ENCODE measurements around the gene TARBP2.
A peak's percentile ranks its signal among the peaks of the same experiment; 100 is the strongest.
"Not testable (repeated sequence)": the region's sequence is repeated elsewhere in the genome, so short reads cannot be mapped to it uniquely, and the experiment has no call there.

The TARBP2 gene

DNA sequence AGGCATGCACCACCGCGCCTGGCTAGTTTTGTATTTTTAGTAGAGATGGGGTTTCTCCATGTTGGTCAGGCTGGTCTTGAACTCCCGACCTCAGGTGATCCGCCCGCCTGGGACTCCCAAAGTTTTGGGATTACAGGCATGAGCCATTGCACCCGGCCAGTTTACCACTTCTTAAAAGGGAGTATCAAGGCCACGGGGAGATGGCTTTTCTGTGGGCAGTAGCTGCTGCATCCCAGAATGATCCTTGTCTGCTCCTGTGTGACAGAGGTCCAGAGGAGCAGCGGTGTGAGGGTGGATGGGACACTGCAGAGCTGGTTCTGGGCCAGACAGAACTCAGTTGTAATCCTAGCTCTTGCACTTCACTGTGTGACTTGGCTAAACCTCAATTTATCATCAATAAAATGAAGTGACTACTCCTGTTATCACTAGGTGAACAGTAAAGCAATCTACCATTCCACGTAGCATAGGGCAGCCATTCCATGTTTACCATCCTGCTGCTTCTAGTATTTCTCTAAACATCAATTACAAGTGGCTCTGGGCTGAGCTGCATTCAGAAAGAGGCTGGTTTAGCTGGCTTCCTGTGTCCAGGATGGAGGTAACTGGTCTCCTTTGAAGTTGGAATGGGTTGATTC is 9.2 kb downstream of the TARBP2 start:
- DNase-seq: no peak

- no peak for DNase-seq
Measured at GRCh38 chr12:53513712-53514410, 12.8 kb downstream of the TARBP2 start.

DNA sequence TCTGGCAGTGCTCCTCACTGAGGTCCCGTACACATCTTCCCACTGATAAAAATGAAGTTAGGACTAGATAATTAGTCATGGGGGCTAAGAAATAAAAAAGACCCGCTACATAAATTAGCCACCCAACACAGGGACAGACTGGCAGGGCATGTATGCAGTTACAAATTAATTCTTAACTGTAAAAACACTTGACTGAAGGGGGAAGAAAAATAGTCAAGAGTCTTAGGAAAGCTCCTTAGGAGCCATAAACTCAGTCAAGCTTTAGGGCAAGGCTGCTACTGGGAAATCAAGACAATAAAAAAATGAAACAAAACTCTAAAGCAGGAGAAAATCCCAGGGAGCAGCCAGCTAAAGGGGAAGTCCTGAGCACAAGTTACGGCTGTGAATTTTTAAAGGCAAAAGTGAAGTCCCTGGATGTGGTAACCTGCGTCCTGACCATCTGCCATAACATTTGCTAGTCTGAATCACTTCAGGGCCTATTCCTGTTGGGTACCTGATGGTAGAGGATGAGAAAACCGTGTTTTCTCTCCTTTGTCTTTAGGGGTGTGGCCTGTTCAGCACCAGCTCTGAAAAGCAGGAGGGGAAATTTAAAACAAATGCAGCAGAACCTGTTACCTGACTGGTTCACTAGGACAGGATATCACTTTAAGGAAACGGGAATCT is 13.7 kb downstream of the TARBP2 start:
- DNase-seq: no peak

DNA sequence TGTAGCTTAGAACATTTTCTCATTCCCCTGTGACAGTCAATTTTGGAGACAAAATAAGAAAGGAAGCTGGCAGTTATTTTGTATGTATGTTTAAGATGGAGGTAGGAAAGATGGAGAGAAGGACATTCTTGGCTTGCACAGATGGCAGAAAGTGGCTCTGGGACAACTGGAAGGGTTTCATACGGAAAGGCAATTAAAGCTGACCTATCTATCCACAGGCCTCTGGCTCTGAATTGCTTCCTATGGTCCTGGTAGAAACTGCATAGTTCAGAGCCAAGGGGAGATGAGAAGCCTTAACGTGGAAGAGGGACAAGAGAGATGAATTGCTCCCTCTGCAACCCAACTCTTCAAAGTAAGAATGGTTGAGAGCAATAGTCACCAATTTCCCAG is 14.2 kb downstream of the TARBP2 start:
- no peak for DNase-seq

DNA sequence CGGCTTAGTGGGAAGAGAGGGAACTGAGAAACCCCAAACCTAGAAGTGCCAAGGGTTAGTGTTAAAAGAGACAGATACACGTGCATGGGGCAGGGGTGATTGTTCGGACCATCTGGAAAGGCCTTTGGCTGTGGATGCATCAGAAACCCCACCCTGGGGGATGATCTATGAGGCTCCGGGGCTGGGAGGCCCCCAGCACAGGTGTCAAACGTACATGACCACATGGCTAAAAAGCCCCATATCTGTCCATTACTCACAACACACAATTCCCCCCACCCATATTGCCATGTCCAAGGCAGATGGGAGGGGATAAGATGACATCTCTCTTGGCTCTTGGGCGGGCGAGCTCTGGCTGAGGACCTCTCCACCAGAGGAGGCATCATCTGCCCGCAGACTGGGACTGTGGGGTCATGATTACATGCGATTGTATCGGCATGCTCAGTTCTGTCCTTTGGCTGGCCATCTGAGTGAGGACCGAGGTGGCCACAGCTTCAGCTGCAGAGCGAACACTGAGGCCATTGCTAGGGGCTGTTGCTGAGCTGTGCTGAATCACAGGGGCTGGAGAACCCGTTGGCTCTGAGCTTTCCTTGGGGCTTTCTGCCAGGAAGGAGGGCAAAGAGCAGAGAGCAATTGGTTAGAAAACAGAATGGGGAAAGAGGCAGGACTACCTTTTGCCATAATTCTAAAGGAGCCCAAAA is 15.8 kb downstream of the TARBP2 start:
- DNase-seq: no peak

DNA sequence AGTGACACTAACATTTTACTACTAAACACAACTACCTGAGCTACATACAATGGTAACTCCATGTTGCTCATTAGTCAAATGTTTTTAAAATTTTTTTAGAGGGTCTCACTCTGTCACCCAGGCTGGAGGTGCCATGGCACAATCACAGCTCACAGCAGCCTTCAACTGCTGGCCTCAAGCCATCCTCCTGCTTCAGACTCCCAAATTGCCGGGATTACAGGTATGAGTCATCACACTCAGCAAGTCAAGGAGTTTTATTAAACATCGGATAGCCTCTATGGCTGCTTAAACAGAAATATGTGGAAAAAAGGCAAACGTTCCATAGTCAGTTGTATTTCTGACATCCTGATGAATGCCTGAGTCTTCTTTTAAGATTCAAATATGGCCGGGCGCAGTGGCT is 17.3 kb downstream of the TARBP2 start:
- no peak for DNase-seq

DNA sequence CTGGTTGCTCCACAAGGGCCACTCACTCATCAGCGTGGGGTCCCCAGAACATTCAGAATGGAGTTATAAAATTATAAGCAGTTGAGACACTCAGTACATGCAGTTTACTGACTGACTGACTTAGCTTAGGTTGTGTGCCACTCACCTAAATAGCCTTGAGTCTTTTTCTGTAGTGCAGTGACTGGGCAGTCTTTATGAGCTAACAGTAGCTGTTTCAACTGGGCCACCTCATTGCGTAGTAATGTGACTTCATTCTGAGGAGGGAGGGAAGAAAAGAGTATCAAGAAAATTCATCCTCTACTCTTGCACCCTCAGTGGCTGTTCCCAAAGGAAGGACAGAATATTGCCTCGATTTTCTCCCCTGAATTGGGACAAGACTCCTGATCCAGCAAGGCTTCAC is 22.0 kb downstream of the TARBP2 start:
- DNase-seq: no peak

DNA sequence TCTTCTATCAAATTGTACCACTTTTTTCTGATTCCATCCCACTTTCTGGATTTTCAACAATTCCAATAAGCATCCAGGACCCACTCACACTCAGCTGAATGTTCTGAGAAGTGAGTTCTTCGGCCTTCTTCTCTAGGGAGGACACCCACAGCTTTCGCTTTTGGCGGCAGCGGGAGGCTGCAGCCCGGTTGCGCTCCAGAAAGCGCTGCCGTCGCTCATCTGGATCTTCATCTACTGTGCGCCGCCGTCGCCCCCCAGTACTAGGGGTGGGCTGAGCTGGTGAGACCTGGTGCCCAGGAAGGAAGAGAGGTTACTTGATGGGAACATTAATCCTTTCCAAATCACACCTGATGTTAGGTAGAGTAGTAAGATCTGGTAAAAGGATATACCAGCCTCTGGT is 23.4 kb downstream of the TARBP2 start:
- DNase-seq: no peak

DNA sequence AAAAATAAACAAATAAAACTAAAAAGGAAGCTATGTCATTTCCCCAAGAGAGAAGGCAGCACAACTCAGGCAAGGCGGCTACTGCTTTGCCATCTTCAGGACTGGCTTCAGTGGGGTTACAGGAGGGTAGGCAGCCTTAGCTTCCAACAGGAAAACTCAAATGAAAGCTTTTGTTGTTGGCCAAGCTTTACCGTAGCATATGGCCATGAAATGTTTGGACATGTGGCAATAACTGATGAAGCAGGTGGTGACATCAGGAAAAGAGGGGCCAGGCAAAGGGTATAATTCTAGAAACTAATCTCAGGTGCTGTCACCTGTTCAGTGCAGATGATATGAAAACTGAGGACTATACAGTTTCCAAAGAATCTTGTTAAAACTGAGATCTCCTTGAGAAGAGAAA is 29.0 kb downstream of the TARBP2 start:
- no peak for DNase-seq

GRCh38 chr12:53530920-53531319 is 29.8 kb downstream of the TARBP2 start:
- no peak for DNase-seq

GRCh38 chr12:53532021-53532420 is 30.9 kb downstream of the TARBP2 start:
- peak in 2 of 58 donors; percentile 13 to 36 for DNase-seq

- DNase-seq: no peak
Measured at GRCh38 chr12:53532524-53533445, 31.7 kb downstream of the TARBP2 start.

- DNase-seq: peak in 7 of 58 donors; percentile 7 to 21 (median 17)
Measured at GRCh38 chr12:53533471-53533870, 32.4 kb downstream of the TARBP2 start.

- DNase-seq: no peak
Measured at GRCh38 chr12:53536962-53537361, 35.9 kb downstream of the TARBP2 start.

GRCh38 chr12:53538209-53538689 is 37.2 kb downstream of the TARBP2 start:
- peak in 12 of 58 donors; percentile 4 to 75 (median 21) for DNase-seq

DNA sequence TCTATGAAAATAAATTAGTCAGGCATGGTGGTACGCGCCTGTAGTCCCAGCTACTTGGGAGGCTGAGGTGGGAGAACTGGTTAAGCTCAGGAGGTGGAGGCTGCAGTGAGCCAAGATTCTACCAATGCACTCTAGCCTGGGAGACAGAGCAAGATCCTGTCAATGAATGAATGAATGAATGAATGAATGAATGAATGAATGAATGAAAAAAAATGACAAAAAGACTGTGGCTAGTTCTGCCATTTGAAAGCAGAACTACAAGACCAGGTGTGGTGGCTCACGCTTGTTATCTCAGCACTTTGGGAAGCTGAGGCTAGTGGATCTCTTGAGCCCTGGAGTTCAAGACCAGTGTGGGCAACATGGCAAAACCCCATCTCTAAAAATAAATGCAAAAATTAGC is 38.4 kb downstream of the TARBP2 start:
- DNase-seq: no peak

DNA sequence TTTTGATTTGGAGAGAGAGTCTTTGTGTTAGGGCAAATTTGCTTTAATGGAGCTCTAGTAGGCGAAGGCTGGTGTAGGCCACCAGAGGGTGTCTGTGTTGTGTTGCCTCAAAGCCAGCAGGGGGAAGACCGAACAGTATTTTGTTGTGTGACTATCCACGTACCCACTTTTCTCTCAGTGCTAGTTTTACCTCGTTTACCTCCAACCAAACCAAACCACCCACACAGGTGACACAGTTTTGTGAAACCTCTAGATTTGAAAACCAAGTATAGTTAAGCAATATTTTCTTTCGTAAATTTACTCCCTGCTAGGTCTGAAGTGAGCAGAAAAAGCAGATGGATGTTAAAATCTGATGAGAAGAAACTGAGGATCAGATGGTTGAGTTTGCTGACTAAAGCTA is 42.5 kb downstream of the TARBP2 start:
- DNase-seq: peak in 50 of 58 donors; percentile 2 to 79 (median 43)

GRCh38 chr12:53548354-53548753 is 47.3 kb downstream of the TARBP2 start:
- not testable (repeated sequence) for DNase-seq

GRCh38 chr12:53550131-53550530 is 49.0 kb downstream of the TARBP2 start:
- DNase-seq: not testable (repeated sequence)

DNA sequence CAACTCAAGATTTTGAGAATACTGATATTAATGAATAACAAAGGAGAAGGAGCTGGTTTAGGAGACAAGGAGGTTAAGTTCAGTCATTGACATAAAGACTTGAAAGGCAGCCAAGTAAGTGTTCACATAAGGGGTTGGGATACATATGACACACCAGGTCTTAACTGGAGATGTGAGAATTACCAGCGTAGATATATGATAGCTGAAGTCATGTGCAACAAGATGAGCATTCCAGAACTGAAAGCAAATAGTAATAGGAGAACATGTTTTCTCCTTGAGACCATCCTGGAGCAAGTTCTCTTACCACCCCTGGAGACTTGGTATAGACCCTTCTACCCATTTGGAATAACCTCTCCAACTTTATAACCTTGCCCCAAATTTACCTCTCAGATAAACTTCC is 49.5 kb downstream of the TARBP2 start:
- no peak for DNase-seq

DNA sequence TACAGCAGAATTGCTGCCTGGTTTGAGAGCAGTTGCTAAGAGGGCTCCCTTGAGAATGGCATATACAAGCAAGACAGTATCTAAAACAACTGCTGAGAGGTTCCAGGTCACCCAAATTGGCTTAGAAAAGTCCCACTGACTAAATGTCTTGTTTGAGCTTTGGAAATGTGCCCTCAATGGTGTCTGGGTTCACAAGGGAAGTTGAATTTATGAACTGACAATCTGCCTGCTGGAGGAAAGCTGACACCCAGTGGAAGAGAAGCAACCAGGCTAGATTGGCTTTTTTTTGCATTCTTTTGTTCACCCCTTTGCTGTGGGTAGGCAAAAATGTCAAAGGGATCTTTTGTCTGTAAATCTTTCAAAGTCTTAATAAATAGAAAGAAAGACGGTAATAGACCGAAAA is 50.8 kb downstream of the TARBP2 start:
- peak in 3 of 58 donors; percentile 7 to 25 (median 8) for DNase-seq

Data from anterior cingulate cortex (tissue), 58 donors.